ENCODE data around the gene CEP131.

GRCh38 chr17:81247339-81247990, 24.7 kb upstream of the CEP131 start:
- no peak for TF ChIP-seq CTCF (IDR thresholded peaks at IDR 0.05; ENCODE audit: insufficient read depth, low read length, poor library complexity, severe bottlenecking)
- TF ChIP-seq EZH2phosphoT487 (conservative IDR thresholded peaks at IDR 0.05; ENCODE audit: low read length): no peak

All from SU-DHL-6 (cell line).